ENCODE data around the gene UNC80.

The UNC80 gene

DNA sequence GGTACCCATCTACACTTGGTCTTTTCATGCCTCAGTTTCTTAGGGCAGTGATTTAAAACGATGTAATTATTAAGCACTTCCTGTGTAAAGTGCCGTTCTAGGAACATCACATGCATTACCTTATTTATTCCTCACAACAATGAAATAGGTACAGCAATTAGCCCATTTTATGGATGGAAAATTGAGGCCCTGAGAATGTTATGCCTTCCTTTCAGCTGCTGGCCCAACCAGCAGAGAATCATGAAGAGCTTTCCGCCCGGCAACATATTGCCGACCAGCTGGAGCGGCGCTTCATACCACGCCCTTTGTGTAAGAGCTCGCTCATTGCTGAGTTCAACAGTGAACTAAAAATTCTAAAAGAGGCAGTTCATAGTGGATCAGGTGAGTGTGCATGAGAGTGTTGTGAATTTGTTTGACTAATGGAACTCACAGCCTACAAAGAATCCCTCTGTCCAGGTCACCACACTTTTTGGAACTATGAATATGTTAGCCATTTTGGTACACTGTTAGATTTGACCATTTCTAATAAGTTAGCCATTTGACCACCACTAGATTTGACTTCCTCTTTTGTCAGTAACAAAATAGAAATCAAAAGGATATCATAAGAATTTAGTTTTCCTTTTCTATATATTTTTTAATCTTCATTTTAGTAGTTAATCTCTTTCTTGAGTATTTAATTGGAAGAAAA is 205.2 kb downstream of the UNC80 start:
- no peak for DNase-seq

DNA sequence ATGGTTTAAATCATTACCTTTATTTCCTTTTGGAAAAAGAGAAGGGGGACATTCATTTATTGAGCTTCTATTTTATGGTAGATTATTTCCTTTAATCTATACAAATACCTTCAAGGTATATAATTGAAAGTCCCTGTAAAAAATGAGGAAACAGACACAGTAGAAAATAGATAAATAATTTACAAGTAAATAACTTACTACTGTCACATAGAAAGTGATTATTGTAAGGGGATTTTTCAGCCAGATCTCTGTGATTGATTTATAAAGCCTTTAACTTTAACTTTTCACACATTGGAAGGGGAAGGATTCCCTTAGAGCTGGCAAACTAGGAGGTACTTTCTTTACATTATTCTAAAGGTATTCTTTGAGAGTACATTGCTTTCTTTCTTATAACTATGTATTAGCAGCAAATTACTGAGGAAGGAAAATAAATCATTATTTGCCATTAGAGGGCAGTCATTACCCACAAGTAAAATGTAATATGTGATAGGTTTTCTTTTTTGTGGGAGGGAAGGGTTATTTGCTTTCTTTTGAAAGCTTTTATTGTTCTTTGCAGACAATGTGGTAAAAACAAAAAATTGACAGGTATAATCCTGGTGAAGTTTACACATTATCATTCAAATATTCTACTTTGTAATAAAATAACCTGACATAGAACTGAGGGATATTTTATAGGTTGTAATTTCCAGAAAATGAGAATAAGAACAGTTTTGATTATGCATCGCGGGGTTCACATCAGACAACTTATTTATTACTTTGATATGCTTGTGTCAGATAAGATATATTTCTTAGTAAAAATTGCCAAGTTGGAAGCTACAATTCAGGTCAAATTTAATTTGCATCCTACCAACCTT is 206.0 kb downstream of the UNC80 start:
- no peak for DNase-seq

DNA sequence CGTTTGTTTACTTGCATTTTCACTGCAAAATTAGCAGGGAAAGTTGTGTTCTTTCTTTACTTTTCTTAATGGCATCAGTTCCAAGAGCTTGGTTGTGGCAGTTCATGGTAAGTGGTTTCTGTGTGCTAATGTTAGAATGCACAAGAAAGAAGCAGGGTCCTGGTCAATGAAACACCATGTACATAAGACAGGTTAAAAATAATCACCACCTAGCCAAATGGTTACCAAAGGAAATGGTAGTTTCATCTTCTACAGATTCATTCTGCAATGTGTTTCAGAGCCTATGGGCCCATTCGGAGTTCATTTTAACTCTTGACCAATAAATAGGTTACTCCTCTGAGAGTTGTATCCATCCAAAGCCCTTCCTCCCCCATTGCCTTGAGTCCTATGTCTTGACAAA is 212.7 kb downstream of the UNC80 start:
- no peak for DNase-seq

DNA sequence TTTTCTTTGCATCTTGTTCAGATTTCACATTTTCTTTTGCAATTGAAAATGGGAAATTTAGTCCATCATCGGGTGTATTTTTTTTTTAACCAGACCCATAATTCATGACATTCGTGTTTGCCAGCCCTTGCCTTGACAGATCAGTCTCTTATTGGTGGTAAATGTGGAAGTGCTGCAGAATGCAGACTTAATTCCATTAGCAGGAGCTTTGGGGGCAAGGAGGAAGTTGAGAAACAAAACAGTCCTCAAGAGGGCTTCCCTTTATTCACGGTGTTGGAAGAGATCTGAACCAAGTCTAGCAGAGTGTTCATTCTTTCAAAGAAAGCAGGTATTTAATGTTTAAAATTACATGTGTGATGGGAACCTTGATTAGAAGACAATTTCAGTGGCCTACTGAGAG is 214.2 kb downstream of the UNC80 start:
- DNase-seq, result no peak

DNA sequence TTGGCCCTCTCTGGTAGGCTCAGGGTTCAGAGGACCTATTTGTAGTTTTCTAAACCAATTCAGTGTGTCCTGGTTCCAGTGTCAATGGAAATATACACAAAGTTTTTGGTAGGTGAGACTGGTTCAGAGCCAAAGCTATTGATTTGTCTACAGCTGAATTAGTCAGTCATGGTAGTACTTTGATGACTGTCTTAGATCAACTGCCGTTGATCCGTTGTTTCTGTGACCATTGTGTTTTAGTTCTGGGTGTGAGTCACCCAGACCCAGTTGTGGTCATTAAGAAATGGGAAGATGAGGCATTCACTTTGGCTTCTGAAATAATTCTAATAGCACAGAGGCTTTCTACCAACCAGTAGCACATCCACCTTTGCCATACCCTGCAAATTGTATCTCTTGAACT is 214.8 kb downstream of the UNC80 start:
- no peak for DNase-seq

DNA sequence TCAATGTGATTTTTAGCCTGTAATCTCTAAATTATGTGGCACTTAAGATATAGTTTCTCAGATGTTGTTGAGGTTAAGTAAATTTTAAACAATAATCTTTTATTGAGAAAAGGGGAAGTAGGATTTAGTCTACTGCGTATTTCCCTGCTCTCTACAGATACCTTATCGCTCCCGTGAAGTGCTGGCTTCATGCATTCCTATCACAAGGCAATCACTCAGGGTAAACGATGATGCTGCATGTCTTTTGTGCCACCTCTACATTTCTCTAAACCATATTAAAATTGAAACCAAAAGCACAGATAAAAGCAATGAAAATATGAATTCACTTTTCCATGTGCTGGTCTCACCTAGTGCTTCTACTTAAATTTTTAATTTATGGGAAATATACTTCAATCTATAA is 216.4 kb downstream of the UNC80 start:
- no peak for DNase-seq

DNA sequence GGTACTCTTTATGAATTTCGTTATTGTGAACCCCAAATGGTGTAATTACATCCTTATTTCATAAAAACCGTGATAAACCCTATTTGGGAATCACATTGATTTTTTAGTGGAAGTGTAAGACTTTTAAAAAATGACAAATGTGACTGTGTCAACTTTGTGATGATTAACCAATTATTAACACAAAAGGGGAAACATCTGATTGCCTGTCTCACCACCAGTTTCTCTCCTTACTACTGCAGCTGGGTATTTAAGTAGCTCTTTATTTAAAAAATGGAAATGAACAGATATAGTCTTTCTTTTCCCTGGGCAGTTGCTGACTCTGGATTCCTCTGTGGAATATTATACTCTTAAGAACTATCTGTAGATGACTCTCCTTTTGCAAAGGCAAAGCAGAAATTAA is 219.2 kb downstream of the UNC80 start:
- no peak for DNase-seq

DNA sequence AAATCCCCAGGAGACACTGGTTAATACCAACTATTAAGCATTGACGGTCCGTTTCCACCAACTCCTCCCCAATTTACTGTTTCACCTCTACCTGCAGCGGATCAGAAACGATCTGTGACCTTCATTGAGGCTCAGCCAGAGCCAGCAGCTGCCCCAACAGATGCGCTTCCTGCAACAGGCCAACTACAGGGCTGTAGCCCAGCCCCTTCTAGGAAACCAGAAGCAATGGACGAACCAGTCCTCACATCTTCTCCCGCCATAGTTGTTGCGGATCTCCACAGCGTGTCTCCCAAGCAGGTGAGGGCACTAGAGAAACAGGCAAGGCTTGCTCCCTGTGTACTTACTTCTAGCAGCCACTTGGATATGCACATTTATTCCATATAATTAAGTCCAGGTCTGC is 222.3 kb downstream of the UNC80 start:
- no peak for DNase-seq

DNA sequence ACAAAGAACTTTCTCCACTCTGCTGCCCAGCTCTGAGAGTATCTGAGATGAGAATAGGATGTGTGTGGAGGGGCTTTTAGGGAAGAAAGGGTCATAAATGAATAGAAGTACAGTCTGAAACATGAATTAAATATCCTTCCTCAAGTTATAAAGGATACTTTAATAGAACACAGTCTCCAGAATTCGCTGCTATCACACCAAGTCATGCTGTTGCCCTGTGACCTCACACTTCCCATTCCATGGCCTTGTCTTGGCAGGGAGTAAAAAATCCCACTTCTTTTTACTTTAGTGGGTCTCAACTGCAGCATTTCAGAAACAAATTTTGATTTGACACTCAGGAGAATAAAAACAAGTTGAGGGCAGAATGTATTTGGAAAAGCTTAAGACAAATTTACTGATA is 227.0 kb downstream of the UNC80 start:
- no peak for DNase-seq

DNA sequence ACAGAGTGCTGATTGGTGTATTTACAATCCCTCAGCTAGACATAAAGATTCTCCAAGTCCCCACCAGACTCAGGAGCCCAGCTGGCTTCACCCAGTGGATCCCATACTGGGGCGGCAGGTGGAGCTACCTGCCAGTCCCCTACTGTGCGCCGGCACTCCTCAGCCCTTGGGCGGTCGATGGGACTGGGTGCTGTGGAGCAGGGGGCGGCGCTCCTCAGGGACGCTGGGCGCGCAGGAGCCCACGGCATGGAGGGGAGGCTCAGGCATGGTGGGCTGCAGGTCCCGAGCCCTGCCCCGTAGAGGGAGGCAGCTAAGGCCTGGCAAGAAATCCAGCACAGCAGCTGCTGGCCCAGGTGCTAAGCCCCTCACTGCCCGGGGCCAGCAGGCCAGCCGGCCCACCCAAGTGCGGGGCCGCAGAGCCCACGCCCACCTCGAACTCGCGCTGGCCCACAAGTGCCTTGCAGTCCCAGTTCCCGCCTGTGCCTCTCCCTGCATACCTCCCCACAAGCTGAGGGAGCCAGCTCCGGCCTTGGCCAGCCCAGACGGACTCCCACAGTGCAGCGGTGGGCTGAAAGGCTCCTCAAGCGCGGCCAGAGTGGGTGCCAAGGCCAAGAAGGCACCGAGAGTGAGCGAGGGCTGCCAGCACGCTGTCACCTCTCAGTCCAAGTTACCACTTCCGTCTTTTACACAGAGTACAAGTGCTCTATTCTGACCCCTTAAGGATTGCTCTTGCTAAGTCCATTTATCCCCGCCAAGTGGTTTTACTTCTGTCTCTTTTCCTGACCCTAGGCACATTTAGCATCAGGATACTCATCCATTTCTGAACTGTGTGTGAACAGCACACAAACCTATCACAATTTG is 229.1 kb downstream of the UNC80 start:
- DNase-seq, result no peak

DNA sequence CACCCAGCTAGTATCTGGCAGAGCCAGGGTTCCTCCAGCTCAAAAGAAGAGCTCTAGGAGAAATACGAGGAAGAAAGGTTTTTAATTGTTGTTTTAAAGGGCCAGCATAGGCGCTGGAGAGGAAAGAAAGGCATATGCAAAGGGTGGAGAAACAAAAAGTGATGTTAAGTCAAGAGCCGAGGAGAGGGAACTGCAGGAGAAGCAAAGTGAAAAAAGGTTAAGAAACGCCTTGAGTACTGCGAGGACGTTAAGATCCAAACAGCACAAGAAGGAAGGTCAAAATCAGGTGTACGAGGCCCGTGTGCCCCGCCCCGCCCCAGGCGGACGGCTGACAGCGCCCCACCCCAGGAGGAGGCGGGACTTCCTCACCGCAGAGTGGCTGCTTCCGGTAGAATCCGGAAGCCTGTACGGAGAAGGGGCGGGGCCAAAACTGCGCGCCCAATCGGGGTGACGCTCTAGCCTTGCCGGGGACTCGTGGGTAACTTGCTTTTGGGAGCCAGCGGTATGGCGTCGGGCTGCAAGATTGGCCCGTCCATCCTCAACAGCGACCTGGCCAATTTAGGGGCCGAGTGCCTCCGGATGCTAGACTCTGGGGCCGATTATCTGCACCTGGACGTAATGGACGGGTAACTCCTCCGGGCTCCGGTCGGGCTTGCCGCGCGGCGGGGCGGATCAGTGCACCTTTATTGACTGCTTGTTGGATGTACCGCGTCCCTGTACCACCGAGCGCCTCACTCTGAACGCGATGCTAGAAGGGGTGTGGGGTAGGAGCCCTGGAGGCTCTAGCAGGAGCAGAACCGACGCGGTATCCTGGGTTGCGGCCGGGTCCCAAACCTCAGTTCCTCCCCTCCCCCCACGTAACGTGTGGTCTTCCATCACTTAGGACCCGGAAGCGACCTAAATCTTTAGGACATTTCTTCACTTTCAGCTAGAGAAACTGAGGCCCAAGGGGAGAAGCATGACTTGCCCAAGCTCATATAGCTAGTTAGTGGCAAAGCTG is 230.8 kb downstream of the UNC80 start, which contains the start of gene RPE:
TSS of gene RPE (plus strand) at position 481 of the 1,000 bp plus-strand sequence. CDS start at position 505, 24 bp downstream.
- peak; percentile 95 for DNase-seq

DNA sequence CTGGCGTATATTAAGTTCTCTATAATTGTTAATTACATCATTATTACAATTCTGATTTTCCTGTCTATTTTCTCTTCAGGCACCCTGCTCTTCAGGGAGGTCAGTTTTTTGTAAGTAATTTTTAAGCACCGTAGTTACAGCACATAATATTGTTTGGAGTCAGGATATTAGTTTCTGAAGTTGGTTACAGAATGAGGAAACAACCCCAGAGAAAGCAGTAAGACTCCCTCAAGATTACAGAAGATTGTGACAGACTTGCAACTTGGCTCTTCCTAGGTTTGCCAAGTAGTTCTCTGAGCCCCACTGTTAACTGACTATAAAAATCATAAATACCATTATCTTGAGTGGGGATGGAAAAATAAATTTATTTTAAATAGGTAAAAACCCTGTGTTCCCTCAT is 231.7 kb downstream of the UNC80 start:
- no peak for DNase-seq

DNA sequence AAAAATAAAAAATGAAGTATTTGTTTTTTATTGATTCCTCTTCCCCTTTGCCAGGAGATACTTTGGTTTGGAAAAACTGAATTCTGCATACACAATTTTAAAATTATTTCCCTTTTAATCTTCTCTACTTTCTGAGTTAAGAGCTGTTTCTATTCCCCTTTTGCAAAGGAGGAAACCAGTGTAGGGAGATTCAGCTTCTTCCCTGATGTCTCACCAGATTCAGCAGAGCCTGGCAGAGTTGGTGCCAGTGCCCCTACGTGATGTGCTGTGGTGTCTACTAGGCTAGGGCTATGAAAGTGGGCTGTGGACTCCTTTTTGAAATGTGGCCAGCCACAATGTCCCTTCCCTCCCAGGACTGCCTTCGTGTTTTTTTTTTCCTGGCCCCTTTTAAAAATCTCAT is 233.2 kb downstream of the UNC80 start:
- DNase-seq, result no peak

DNA sequence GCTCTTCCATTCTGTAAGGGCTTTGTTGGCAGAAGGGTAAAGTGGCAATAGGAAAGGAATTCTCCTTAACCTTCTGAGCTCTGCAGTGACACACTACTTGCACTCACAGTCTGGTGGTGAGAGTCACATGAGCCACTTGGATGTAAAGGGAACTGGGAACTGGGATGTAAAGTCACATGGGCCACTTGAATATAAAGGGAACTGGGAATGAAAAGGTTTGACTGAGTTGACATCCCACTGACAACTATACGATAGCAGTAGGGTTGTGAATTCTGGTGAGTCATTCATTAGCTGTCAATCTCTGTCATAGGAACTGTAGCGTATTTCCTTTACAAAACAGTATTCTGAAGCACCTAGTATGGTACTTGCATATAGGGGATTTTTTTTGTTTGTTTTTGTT is 236.3 kb downstream of the UNC80 start:
- DNase-seq, result no peak

DNA sequence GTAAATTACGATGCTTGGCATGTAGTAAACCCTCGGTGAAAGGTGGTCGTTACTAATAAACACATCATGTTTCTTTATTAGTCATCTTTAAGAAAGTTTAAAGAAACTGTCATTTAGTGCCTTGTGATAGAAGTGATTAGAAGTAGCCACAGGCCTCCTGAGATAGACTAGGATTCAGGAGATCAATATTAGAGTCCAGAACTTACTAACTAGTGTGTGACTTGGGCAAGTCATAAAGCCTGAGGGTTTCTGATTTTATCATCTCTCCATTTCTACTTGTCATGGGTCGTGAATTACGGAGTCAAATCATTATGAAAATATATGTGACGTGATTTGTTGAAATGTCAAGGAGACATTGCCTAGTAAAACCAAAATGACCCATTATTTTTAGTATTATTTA is 237.5 kb downstream of the UNC80 start:
- DNase-seq, result no peak

DNA sequence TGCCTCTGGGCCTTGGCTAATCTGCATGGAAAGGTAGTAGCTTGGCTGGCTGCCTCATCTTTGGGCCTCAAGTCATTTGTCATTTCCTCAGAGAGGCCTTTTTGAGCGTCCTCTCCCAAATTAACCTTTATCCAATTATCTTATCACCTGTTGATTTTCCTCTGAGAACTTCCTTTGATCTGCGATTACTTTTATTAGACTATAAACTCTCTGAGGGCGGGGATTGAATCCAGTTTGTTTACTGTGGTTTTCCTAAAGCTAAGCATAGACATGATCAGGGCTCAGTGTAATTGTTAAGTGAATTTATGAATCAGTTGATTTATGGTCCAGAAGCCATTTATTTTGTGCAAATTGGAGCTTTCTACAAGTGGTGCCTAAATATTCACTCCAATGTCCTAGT is 238.3 kb downstream of the UNC80 start:
- DNase-seq, result no peak

DNA sequence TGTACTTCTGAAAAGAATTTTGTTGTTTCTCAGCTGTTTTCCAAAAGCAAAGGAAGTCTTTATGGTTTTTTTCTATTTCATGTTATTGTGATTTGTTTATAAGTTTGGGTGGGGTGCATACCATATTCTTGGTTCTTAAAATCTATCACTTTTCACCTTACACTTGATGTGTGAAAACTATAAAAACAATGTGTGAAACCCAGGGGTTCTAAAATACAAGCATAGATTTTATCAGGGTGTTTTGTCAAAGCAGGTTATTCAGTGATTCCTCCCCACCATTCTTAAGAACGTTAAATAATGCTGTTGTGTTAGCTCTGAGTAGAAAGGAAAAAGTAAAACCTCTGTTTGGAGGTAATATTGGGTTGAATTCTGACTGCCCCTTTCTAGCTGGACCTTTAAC is 248.5 kb downstream of the UNC80 start:
- no peak for DNase-seq

DNA sequence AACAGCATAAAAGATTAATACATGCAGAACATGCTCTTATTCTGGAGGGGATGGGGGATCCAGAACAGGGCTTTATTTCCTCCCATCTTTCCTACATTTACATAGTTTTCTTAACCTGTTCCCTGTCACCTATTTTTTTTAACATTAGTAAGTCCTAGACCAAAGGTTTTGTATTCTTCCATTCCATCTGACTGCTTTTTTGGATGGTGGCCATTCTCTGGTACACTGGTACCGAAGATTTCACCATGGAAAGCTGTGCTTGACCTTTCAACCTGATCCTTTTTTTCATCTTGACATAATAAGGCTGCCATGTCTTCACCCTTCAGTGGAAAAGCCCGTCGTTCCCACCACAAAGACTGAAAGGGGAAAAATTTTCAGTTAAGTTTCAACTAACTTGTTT is 251.2 kb downstream of the UNC80 start:
- DNase-seq, result no peak

DNA sequence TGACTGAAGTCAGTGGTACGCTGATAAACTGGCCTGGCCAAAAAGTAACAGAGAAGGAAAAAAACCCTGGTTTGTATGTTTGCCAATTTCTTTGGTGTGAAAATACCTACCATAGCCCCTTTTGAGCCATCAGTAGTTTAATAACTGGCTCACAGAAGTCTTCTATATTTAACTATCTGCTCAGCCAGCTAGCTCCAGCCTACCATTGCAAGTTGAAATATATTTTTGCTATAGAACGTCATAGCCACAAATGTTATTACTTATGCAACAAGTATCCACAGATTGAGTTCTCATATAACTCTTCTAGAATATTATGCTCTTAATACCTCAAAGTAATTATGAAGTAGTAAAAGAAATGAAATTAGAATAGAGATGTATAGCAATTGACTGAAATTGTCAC is 256.0 kb downstream of the UNC80 start:
- no peak for DNase-seq

DNA sequence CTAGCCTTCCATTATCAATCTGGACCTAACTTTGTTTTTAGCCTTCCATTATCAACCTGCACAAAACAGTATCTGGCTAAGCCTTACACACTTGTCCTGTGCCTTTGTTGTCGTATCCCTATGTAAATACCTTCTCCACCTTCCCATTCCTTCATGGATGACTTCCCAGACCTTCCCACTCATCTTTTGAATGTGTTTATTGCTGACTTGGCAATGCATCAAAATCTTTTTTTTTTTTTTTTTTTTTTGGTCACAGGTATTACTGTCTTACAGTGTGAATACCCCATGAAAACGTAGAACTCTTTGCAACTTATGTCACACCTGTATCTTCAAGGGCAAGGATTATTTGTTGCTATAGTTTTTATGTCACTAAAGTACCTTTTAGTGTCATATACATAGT is 256.5 kb downstream of the UNC80 start:
- DNase-seq, result no peak

DNA sequence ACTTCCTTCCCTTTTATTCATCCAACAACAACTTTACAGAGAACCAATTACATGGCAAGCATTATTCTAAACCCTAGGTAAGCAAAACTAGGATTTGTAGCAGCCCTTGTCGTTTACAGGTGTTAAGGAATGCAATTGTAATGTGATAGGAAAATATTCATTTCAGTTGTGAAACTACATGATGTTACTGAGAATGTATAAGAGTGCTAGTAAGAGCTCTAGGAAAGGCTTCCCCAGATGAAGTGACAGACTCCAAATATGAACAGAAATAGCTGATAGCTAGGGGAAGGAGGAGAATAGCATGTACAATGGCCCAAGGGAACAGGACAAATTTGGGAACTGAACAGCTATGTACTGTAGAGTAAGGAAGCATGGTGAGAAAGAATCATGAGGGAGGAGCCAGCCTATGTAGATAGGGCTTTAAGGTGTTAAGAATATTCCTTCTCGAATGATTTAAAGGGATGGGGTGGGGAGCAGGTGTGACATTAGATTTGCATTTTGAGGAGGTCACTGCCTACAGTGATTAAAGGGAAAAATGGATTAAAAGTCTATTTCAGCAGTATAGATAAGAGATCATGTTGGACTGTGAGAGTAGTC is 262.6 kb downstream of the UNC80 start:
- no peak for DNase-seq

DNA sequence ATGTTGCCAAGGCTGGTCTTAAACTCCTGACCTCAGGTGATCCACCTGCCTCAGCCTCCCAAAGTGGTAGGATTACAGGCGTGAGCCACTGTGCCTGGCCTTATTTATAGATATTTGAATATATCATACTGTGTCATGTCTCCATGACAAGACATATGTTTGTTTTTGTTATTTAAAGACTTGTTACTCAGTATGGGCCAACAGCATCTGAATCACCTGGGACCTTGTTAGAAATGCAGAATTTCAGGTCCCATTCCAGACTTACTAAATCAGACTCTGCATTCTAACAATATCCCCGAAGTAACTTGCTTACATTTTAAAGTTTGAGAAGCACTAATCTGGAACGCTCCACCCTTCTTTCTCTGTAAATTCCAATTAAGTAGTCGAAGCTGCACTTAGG is 264.0 kb downstream of the UNC80 start:
- DNase-seq, result no peak

Data from CD4-positive, alpha-beta T cell treated with Interferon gamma for 1 hour (primary cell).